OCI-LY1 (cell line): Measurements from ENCODE around the gene SPATS2L.

ENCODE experiments used
- H2AFZ ChIP-seq: fragments of 200-600 bp; sonication (generic), shearing (Covaris generic); 2 replicates; pipeline ENCODE4 v1.6.0; 2014; ENCODE audit warnings: antibody characterized with exemption, mild to moderate bottlenecking, low read length
- H3F3A ChIP-seq: fragments of 200-600 bp; sonication (generic), shearing (Covaris generic); 2 replicates; pipeline ENCODE4 v1.6.0; 2014; ENCODE audit warnings: mild to moderate bottlenecking, antibody characterized with exemption, low read length, moderate library complexity; ENCODE audit not compliant: insufficient read depth
- H3K27ac ChIP-seq: fragments of 200-600 bp; sonication (generic); 2 replicates; pipeline ENCODE4 v1.5.1; 2014; ENCODE audit warnings: low read length, mixed run types, mild to moderate bottlenecking, low read depth; ENCODE audit not compliant: poor library complexity, severe bottlenecking
- H3K27me3 ChIP-seq: fragments of 200-600 bp; sonication (generic); 2 replicates; pipeline ENCODE4 v1.6.0; 2014; ENCODE audit warnings: antibody characterized with exemption, mild to moderate bottlenecking, low read length, moderate library complexity; ENCODE audit not compliant: insufficient read depth
- H3K36me3 ChIP-seq: fragments of 200-600 bp; sonication (generic); 2 replicates; pipeline ENCODE4 v1.6.1; 2014; ENCODE audit warnings: mild to moderate bottlenecking, antibody characterized with exemption, low read length, moderate library complexity, mixed read lengths; ENCODE audit not compliant: insufficient read depth
- H3K4me1 ChIP-seq: fragments of 200-600 bp; sonication (generic); 2 replicates; pipeline ENCODE4 v1.5.1; 2014; ENCODE audit warnings: mild to moderate bottlenecking, low read length, moderate library complexity; ENCODE audit not compliant: insufficient read depth, severe bottlenecking
- H3K4me2 ChIP-seq: fragments of 200-600 bp; sonication (generic), shearing (Covaris generic); 2 replicates; pipeline ENCODE4 v1.6.1; 2014; ENCODE audit warnings: low read length
- H3K4me3 ChIP-seq: fragments of 200-600 bp; sonication (generic); 2 replicates; pipeline ENCODE4 v1.5.1; 2014; ENCODE audit warnings: low read length, low read depth, mild to moderate bottlenecking, mixed read lengths; ENCODE audit not compliant: poor library complexity, severe bottlenecking
- H3K79me2 ChIP-seq: fragments of 200-600 bp; shearing (Covaris generic); 2 replicates; pipeline ENCODE4 v1.6.1; 2016; ENCODE audit warnings: mixed run types, low read length, mixed read lengths; ENCODE audit not compliant: insufficient read depth
- H3K9ac ChIP-seq: fragments of 200-600 bp; sonication (generic), shearing (Covaris generic); 2 replicates; pipeline ENCODE4 v1.6.1; 2014; ENCODE audit warnings: mild to moderate bottlenecking, low read length, mixed read lengths
- H3K9me2 ChIP-seq: fragments of 200-600 bp; sonication (generic), shearing (Covaris generic); 2 replicates; pipeline ENCODE4 v1.6.1; 2014; ENCODE audit warnings: low read depth, mild to moderate bottlenecking, low read length, mixed read lengths
- H3K9me3 ChIP-seq: fragments of 200-600 bp; shearing (Covaris generic); 2 replicates; pipeline ENCODE4 v1.6.1; 2014; ENCODE audit warnings: low read length, mixed read lengths
- H4K20me1 ChIP-seq: fragments of 200-600 bp; sonication (generic), shearing (Covaris generic); 2 replicates; pipeline ENCODE4 v1.6.0; 2016; ENCODE audit warnings: mild to moderate bottlenecking, low read length; ENCODE audit not compliant: insufficient read depth
- CTCF ChIP-seq: fragments of 200-600 bp; sonication (generic), shearing (Covaris generic); IDR thresholded peaks from 2 replicates; pipeline ENCODE4 v1.5.1; 2017; ENCODE audit warnings: mild to moderate bottlenecking, antibody characterized with exemption, low read length, moderate library complexity, mixed read lengths
- EZH2 ChIP-seq: fragments of 200-600 bp; sonication (generic), shearing (Covaris generic); IDR thresholded peaks from 2 replicates; pipeline ENCODE4 v1.8.0; 2017; ENCODE audit warnings: borderline replicate concordance, mixed run types, mild to moderate bottlenecking, antibody characterized with exemption, low read length, moderate library complexity, mixed read lengths

Gene SPATS2L

GRCh38 chr2:200350850-200351285 lies 44.4 kb downstream of the SPATS2L start:
- Histone ChIP-seq H3K4me2 (no peak overlapping the region), H3K9me3 (no peaks in the 10 kb centered on the region), H3K36me3 (no peaks in the 10 kb centered on the region), H3K9ac (no peak overlapping the region), H3K79me2 (no peaks in the 10 kb centered on the region), H3F3A (no peaks in the 10 kb centered on the region), H3K27ac (no peak overlapping the region), H4K20me1 (no peaks in the 10 kb centered on the region), H2AFZ (no peak overlapping the region), H3K9me2 (no peaks in the 10 kb centered on the region), H3K4me1 (no peaks in the 10 kb centered on the region), H3K4me3 (no peak overlapping the region), H3K27me3 (no peaks in the 10 kb centered on the region)
- TF ChIP-seq CTCF (no peak), EZH2 (no peak)

- no peaks in the 10 kb centered on the region for H3K4me1 ChIP-seq
- no peaks in the 10 kb centered on the region for H3K36me3 ChIP-seq
- no peak overlapping the region for H3K9ac ChIP-seq
- H2AFZ ChIP-seq: no peak overlapping the region
- no peaks in the 10 kb centered on the region for H4K20me1 ChIP-seq
- H3K79me2 ChIP-seq: no peaks in the 10 kb centered on the region
- H3K9me2 ChIP-seq: no peaks in the 10 kb centered on the region
- no peak for TF ChIP-seq EZH2
- TF ChIP-seq CTCF: no peak
- H3K27ac ChIP-seq: no peak overlapping the region
- no peaks in the 10 kb centered on the region for H3K9me3 ChIP-seq
- H3K27me3 ChIP-seq: no peaks in the 10 kb centered on the region; the same call in 1 of the 2 replicates
- no peak overlapping the region for H3K4me2 ChIP-seq
- no peaks in the 10 kb centered on the region for H3F3A ChIP-seq
- H3K4me3 ChIP-seq: no peak overlapping the region
Observed at GRCh38 chr2:200351815-200352214, 45.3 kb downstream of the SPATS2L start.

- Histone ChIP-seq H3K9me3 (no peaks in the 10 kb centered on the region), H3K27me3 (no peaks in the 10 kb centered on the region; the same call in 1 of the 2 replicates), H3K4me1 (no peaks in the 10 kb centered on the region), H2AFZ (no peak overlapping the region), H4K20me1 (no peaks in the 10 kb centered on the region), H3K4me3 (no peak overlapping the region), H3K79me2 (no peaks in the 10 kb centered on the region), H3K36me3 (no peaks in the 10 kb centered on the region), H3K9ac (no peak overlapping the region), H3F3A (no peaks in the 10 kb centered on the region), H3K27ac (no peak overlapping the region), H3K9me2 (no peaks in the 10 kb centered on the region), H3K4me2 (no peak overlapping the region)
- TF ChIP-seq EZH2 (no peak), CTCF (no peak)
Observed at GRCh38 chr2:200352636-200353035, 46.1 kb downstream of the SPATS2L start.
